ENCODE data around the gene ACP2.

DNA sequence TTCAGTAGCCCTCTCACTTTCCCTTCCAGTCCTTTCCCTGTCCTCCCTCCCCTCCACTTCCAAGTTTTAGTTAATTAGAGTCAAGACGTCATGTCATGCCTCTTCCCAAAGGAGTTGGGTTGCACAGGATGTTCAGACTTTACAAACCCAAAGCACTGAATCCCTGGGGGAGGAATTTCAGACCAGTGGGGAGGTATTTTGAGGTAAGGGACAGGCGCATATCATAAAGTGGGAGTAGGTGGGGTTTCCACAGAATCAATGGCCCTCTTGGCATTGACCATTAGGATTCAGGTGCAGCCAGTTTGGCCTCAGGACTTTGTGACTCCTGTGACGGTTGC lies 733 bp upstream of the ACP2 start:
- TF ChIP-seq, protein P1, sequence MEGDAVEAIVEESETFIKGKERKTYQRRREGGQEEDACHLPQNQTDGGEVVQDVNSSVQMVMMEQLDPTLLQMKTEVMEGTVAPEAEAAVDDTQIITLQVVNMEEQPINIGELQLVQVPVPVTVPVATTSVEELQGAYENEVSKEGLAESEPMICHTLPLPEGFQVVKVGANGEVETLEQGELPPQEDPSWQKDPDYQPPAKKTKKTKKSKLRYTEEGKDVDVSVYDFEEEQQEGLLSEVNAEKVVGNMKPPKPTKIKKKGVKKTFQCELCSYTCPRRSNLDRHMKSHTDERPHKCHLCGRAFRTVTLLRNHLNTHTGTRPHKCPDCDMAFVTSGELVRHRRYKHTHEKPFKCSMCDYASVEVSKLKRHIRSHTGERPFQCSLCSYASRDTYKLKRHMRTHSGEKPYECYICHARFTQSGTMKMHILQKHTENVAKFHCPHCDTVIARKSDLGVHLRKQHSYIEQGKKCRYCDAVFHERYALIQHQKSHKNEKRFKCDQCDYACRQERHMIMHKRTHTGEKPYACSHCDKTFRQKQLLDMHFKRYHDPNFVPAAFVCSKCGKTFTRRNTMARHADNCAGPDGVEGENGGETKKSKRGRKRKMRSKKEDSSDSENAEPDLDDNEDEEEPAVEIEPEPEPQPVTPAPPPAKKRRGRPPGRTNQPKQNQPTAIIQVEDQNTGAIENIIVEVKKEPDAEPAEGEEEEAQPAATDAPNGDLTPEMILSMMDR (IDR thresholded peaks at IDR 0.05) = no peak
- TF ChIP-seq POLR2A (IDR thresholded peaks at IDR 0.05) = no peak
